SHP77 (cell line): ENCODE measurements around the gene LITAFD.
"Not testable (repeated sequence)": the region's sequence is repeated elsewhere in the genome, so short reads cannot be mapped to it uniquely, and the experiment has no call there.

Experiments used
- DNase-seq, 2 experiments: peaks; one replicate each; lab custom pipeline; 2025; lab: John Stamatoyannopoulos, UW

LITAFD gene

GRCh38 chr16:8858994-8859912 lies 22.9 kb upstream of the LITAFD start:
- DNase-seq = no peak

- DNase-seq = no peak
Observed at GRCh38 chr16:8859913-8860881, 22.0 kb upstream of the LITAFD start.

GRCh38 chr16:8861563-8862308 lies 20.4 kb upstream of the LITAFD start:
- no peak for DNase-seq

- no peak for DNase-seq
Observed at GRCh38 chr16:8862309-8863130, 19.6 kb upstream of the LITAFD start.

- no peak for DNase-seq
Observed at GRCh38 chr16:8863594-8864424, 18.3 kb upstream of the LITAFD start.

- DNase-seq = no peak
Observed at GRCh38 chr16:8864480-8865110, 17.6 kb upstream of the LITAFD start.

- no peak for DNase-seq
Observed at GRCh38 chr16:8865145-8865882, 16.8 kb upstream of the LITAFD start.

- no peak for DNase-seq
Observed at GRCh38 chr16:8866118-8866883, 15.8 kb upstream of the LITAFD start.

- no peak for DNase-seq
Observed at GRCh38 chr16:8866884-8867215, 15.3 kb upstream of the LITAFD start.

GRCh38 chr16:8867216-8867931 lies 14.8 kb upstream of the LITAFD start:
- no peak for DNase-seq

GRCh38 chr16:8867932-8868415 lies 14.2 kb upstream of the LITAFD start:
- no peak for DNase-seq

GRCh38 chr16:8868416-8869211 lies 13.5 kb upstream of the LITAFD start, which contains the start of gene CARHSP1:
Gene CARHSP1 (minus strand): TSS chr16:8869006. CDS start chr16:8859328, 9,678 bp downstream.
- DNase-seq = peak; percentile 62 to 65

GRCh38 chr16:8869212-8869987 lies 12.8 kb upstream of the LITAFD start:
- DNase-seq = peak in 1 of 2 experiments; percentile 56

- not testable (repeated sequence) for DNase-seq
Observed at GRCh38 chr16:8869988-8870241, 12.2 kb upstream of the LITAFD start.

GRCh38 chr16:8872071-8872470 lies 10.1 kb upstream of the LITAFD start:
- DNase-seq = no peak
